ENCODE data around the gene LGMN.

DNA sequence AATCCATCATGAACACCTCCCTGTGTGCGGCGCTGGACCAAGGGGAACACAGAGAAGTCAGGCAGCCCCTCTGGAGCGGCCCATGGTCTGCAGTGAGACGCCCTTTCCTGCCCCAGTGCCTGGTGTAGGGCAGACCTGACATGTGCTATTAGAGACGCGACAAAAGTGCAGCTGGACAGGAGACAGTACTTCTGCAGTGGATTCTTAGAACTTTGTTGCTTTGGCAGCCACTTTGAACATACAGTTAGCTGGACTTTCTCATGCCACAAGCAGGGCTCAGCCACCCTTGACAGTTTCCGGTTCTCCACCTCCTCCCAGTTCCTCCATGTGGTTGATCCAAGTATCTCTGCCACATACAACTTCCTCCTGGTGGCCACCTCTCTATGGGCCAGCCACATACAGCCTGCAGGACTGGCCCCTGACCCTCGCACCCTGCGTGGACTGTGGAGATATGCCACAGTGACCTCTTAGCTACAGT is 45.9 kb downstream of the LGMN start:
- TF ChIP-seq, protein P1, sequence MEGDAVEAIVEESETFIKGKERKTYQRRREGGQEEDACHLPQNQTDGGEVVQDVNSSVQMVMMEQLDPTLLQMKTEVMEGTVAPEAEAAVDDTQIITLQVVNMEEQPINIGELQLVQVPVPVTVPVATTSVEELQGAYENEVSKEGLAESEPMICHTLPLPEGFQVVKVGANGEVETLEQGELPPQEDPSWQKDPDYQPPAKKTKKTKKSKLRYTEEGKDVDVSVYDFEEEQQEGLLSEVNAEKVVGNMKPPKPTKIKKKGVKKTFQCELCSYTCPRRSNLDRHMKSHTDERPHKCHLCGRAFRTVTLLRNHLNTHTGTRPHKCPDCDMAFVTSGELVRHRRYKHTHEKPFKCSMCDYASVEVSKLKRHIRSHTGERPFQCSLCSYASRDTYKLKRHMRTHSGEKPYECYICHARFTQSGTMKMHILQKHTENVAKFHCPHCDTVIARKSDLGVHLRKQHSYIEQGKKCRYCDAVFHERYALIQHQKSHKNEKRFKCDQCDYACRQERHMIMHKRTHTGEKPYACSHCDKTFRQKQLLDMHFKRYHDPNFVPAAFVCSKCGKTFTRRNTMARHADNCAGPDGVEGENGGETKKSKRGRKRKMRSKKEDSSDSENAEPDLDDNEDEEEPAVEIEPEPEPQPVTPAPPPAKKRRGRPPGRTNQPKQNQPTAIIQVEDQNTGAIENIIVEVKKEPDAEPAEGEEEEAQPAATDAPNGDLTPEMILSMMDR (IDR thresholded peaks at IDR 0.05; ENCODE audit: low read depth, low read length, poor library complexity, severe bottlenecking), result no peak
- TF ChIP-seq EZH2phosphoT487 (IDR thresholded peaks at IDR 0.05; ENCODE audit: borderline replicate concordance, low read length), result no peak
